ENCODE data around the gene TRAPPC11.

DNA sequence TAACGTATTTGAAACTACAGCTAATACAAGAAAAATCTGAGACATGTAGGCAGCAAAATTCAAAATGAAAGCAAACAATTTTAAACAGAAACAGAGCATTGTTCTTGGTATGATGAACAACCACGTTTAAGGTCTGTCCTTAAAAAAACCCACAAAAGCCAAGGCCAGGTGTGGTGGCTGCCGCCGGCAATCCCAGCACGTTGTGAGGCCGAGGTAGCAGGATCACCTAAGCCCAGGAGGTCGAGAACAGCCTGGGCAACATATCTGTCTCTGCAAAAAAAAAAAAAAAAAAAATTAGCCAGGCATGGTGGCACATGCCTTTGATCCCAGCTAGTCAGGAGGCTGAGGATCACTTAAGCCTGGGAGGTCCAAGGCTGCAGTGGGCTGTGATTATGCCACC, 13.8 kb upstream of the TRAPPC11 start:
- TF ChIP-seq, protein P1, sequence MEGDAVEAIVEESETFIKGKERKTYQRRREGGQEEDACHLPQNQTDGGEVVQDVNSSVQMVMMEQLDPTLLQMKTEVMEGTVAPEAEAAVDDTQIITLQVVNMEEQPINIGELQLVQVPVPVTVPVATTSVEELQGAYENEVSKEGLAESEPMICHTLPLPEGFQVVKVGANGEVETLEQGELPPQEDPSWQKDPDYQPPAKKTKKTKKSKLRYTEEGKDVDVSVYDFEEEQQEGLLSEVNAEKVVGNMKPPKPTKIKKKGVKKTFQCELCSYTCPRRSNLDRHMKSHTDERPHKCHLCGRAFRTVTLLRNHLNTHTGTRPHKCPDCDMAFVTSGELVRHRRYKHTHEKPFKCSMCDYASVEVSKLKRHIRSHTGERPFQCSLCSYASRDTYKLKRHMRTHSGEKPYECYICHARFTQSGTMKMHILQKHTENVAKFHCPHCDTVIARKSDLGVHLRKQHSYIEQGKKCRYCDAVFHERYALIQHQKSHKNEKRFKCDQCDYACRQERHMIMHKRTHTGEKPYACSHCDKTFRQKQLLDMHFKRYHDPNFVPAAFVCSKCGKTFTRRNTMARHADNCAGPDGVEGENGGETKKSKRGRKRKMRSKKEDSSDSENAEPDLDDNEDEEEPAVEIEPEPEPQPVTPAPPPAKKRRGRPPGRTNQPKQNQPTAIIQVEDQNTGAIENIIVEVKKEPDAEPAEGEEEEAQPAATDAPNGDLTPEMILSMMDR (IDR thresholded peaks at IDR 0.05; ENCODE audit: insufficient read depth, low read length, poor library complexity, severe bottlenecking): no peak
- no peak for TF ChIP-seq EZH2phosphoT487 (conservative IDR thresholded peaks at IDR 0.05; ENCODE audit: low read length)

All from SU-DHL-6 (cell line).